ENCODE data around the gene RWDD2A.
"Not testable (repeated sequence)": the region's sequence is repeated elsewhere in the genome, so short reads cannot be mapped to it uniquely, and the experiment has no call there.

The RWDD2A gene

GRCh38 chr6:83192871-83193746 is at the start of gene RWDD2A, which contains the start of gene PGM3:
Gene RWDD2A, plus strand, starts transcription at chr6:83193357. Its CDS starts 1,095 bp downstream, at chr6:83194452.
Gene PGM3, minus strand, starts transcription at chr6:83193265. Its CDS starts 2,253 bp downstream, at chr6:83191012.
- in situ Hi-C loops (cut with HindIII; ENCODE audit: low sequenced_read_pairs) = no loop called here

DNA sequence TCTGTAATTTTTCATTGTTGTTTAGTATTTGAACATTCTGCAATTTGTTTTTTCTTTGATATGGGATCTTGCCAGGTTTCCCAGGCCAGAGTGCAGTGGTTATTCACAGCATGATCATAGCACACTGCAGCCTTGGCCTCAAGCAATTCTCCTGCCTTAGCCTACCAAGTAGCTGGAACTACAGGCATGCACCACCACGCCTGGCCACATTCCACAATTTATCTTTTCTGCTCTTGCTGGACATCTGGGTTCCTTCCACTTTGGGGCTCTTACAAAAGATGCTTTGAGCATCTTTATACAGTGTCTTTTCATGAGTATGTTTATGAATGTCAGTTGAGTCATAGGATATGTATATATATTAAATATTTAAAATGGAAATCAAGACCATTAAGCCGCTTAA is 42.0 kb upstream of the RWDD2A start:
- in situ Hi-C loops (cut with HindIII; ENCODE audit: low sequenced_read_pairs) = loop anchor here (5.0 kb wide), 1 partner anchor 91 kb away; no protein-coding TSS in a partner anchor

GRCh38 chr6:83152913-83153312 is 40.2 kb upstream of the RWDD2A start:
- in situ Hi-C loops (cut with HindIII; ENCODE audit: low sequenced_read_pairs) = loop anchor here (5.0 kb wide), 1 partner anchor 89 kb away; no protein-coding TSS in a partner anchor

GRCh38 chr6:83153883-83154521 is 39.2 kb upstream of the RWDD2A start:
- in situ Hi-C loops (cut with HindIII; ENCODE audit: low sequenced_read_pairs) = loop anchor here (5.0 kb wide), 1 partner anchor 88 kb away; no protein-coding TSS in a partner anchor

GRCh38 chr6:83155794-83156193 is 37.4 kb upstream of the RWDD2A start:
- in situ Hi-C loops (cut with HindIII; ENCODE audit: low sequenced_read_pairs) = no loop called here

DNA sequence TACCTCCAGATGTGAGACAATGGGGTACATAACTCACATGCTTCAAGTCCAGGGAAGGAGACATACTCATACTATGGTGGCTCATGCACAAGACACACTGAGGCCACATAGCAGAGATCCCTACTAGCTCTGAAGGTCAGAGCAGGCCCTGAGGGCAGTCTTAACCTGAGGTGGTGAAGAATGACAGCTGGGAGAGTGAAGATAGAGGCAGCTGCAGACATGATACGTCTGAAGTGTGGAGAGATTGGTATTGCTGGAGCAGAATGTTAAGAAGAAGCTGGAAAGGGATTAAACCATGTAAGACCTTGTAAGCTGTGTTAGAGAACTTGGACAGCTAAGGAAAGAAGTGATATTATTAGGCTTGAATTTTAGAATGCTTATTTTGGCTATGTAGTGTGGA is 33.0 kb upstream of the RWDD2A start:
- in situ Hi-C loops (cut with HindIII; ENCODE audit: low sequenced_read_pairs) = no loop called here

DNA sequence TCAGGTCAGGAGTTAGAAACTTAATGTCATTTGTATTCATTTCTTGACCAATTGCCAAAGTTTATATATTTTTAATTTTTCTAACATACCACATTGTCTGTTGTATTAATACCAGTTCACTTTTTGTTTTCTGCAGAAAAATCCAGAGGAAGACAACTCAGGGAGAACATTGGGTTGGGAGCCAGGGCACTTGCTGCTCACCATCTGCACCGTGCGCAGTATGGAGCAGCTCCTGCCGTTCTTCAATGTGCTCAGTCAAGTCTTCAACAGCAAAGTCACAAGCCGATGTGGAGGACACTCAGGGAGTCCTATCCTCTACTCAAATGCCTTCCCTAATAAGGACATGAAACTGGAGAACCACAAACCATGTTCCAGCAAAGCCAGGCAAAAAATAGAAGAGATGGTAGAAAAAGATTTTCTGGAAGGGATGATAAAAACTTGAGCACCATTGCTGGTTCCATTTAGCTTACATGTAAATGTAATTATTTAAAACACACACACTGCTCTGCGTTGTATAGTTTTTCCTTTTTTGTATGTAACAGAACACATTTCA is 25.4 kb upstream of the RWDD2A start:
- in situ Hi-C loops (cut with HindIII; ENCODE audit: low sequenced_read_pairs) = no loop called here

DNA sequence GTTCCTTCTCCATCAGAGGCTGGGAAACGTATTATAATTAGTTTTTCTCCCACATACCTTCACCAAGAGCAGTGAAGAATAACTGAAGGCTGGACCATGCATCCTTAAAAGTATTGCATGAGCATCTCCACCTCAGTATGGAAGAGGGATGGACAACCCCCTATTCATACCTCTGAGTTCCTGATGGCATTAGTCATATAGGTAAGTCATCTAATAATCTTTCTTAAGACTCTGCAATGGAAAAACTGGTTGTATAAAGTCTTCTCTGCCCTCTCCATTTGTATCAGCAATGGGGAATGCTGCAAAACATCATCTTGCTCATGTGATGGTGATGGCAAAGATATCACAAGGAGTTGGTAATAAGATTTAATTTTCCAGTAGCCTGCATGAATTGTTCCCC is 24.6 kb upstream of the RWDD2A start:
- in situ Hi-C loops (cut with HindIII; ENCODE audit: low sequenced_read_pairs) = no loop called here

GRCh38 chr6:83169106-83169505 is 24.1 kb upstream of the RWDD2A start:
- in situ Hi-C loops (cut with HindIII; ENCODE audit: low sequenced_read_pairs) = no loop called here

GRCh38 chr6:83169511-83169910 is 23.6 kb upstream of the RWDD2A start:
- in situ Hi-C loops (cut with HindIII; ENCODE audit: low sequenced_read_pairs) = no loop called here

GRCh38 chr6:83176246-83176645 is 16.9 kb upstream of the RWDD2A start:
- in situ Hi-C loops (cut with HindIII; ENCODE audit: low sequenced_read_pairs) = no loop called here

DNA sequence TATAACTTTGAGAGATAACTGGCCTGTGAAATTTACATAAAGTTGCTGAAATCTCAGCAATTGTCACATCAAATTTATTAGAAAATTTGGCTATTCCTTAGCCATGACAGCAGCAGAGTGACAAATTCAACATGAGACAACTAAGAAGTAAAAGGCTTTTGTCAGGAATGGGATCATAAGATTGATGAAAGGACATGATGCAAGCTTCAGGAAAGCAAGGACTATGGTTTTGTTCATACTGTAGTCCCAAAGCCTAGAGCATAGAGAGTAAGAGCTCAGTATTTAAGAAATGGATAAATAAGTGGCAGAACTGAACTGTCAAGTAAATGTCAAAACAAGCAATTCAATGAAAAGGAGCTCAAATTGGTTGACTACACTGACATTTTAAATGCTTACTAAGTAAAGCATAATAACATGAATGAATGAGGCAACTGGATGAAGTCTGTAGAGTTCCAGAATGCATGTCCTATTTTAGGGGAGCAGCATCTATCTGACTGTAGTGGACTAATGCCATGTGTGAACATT is 12.7 kb upstream of the RWDD2A start:
- in situ Hi-C loops (cut with HindIII; ENCODE audit: low sequenced_read_pairs) = no loop called here

DNA sequence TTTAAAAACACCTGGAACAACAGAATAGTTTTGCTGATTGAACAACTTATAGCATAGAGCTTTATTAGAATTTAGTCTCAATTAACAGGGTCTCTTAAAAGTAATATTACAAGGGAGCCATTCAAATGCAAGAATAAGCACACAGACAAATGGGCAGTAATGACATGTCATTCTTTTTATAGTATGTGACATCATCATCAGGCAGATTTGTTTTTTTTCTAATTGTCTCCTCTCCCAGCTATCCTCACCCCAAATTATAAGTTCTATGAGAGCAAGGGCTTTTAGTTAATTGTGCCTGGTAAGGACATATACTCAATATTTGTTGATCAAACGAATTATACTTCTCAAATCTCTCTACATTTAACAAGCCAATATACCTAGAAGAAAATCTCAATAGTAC is 11.0 kb upstream of the RWDD2A start:
- in situ Hi-C loops (cut with HindIII; ENCODE audit: low sequenced_read_pairs) = no loop called here

DNA sequence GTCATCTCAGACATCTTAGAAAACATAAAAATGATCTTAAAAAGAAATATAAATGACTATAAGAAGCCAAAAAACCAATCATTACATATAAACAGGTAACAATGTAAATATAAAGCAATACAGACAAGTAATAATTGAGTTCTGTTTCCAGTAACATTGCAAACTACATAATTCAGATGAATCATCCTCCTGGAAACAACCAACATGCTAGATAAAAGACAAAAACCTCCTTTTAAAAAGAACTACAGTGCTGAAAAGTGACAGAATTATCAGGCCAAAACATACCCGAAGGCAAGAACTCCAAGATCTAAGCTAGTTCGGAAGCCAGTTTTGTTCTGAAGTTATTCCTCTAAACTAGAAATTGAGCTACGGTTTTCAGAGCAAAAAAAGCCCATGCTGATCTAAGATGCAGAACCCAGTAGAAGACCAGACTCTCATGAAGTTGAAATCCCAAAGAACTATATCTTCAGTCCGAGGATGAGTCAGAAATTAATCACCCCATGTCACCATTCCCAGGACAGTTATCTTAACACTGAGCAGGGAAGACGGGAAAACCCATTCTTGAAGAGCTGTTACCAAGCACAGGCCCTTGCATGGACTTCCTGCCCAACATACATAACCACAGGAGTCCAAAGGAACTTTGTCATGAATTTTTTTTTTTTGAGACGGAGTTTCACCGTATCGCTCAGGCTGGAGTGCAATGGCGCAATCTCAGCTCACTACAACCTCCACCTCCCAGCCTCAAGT is 9.9 kb upstream of the RWDD2A start:
- in situ Hi-C loops (cut with HindIII; ENCODE audit: low sequenced_read_pairs) = no loop called here

GRCh38 chr6:83185096-83185495 is 8.1 kb upstream of the RWDD2A start:
- in situ Hi-C loops (cut with HindIII; ENCODE audit: low sequenced_read_pairs) = no loop called here

- in situ Hi-C loops (cut with HindIII; ENCODE audit: low sequenced_read_pairs) = no loop called here
These were observed 4.7 kb upstream of the RWDD2A start for GRCh38 chr6:83188501-83188900.

- in situ Hi-C loops (cut with HindIII; ENCODE audit: low sequenced_read_pairs) = no loop called here
These were observed 2.5 kb upstream of the RWDD2A start for GRCh38 chr6:83190626-83191025.

- in situ Hi-C loops (cut with HindIII; ENCODE audit: low sequenced_read_pairs) = not testable (repeated sequence)
These were observed 1.2 kb upstream of the RWDD2A start for GRCh38 chr6:83191974-83192373.

DNA sequence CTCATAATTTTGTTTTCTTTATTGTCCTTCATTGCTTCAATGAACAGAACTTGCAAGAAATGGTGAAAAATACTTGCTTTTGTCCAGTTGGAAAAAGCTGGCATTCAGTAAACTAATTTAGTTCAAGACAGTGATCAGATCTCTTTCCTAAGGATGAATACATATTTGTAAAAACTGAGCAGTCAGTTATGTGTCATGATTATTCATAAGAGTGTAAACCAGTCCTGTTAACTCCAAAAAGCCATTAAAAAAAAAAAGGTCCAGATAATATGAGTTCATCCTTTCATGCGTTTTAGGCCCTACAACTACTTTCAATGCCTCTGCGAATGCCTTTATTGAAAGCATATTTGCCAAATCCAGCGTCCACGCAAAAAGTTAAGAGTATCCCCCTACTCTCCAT is 701 bp upstream of the RWDD2A start:
- in situ Hi-C loops (cut with HindIII; ENCODE audit: low sequenced_read_pairs) = no loop called here

DNA sequence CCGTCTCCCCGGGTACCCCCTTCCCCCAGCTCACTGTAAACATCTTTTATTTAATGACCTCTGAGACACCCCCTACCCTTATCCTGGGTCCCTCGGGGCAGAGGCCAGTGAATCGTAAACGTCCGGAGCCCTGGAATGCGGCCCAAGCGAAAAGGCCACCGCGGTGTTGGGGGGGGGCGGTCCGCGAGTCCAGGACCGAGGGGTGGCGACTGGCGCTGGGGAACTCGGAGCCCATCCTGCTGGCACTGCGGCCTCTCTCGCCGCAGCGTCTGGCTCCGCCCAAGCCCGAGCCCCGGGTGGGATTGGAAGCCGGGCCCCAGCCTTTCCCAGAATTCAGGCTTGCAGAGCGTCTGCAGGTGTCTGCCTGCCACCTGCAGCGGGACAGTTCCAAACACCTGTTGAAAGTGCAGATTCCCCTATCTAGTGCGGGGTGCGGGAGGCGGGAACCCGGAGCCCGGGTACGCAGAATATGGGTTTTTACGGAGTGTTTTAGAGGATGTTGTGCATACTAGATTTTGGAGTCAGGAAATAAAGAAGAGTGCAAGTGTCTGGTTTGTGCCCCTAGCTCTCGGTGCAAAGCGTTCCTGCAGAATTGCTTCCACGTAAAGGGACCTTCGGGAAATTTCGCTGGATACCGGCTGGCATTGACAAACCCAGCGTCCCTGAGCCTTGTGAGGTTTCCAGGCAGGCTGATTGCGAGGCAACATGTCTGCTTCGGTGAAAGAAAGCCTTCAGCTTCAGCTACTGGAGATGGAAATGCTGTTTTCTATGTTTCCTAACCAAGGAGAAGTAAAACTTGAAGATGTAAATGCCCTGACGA is 800 bp downstream of the RWDD2A start:
- in situ Hi-C loops (cut with HindIII; ENCODE audit: low sequenced_read_pairs) = no loop called here

Measured in endothelial cell of hepatic sinusoid (primary cell).